ENCODE results near the gene CEP350. TPM values are rescaled to one million over a fixed set of nuclear protein-coding genes. Genes with fewer than 3 reads are reported as not detected.

Gene CEP350
- total RNA-seq, 1 experiment from 2014 or later = 41.6 TPM

GRCh38 chr1:180154325-180155181 lies 199.9 kb downstream of the CEP350 start, which contains the start of gene QSOX1:
Gene QSOX1 (plus strand): TSS chr1:180154869. CDS start chr1:180154908, 39 bp downstream.
- peak; percentile 83 for DNase-seq (ENCODE audit: low read depth)

GRCh38 chr1:180155182-180155682 lies 200.6 kb downstream of the CEP350 start:
- no peak for DNase-seq (ENCODE audit: low read depth)

- no peak for DNase-seq (ENCODE audit: low read depth)
Measured at GRCh38 chr1:180156201-180156600, 201.6 kb downstream of the CEP350 start.

- peak; percentile 39 for DNase-seq (ENCODE audit: low read depth)
Measured at GRCh38 chr1:180156631-180157091, 202.1 kb downstream of the CEP350 start.

GRCh38 chr1:180157108-180157507 lies 202.5 kb downstream of the CEP350 start:
- peak; percentile 45 for DNase-seq (ENCODE audit: low read depth)

- no peak for DNase-seq (ENCODE audit: low read depth)
Measured at GRCh38 chr1:180157576-180158057, 203.0 kb downstream of the CEP350 start.

- DNase-seq (ENCODE audit: low read depth) = no peak
Measured at GRCh38 chr1:180158149-180159147, 203.8 kb downstream of the CEP350 start.

- no peak for DNase-seq (ENCODE audit: low read depth)
Measured at GRCh38 chr1:180160357-180160756, 205.7 kb downstream of the CEP350 start.

GRCh38 chr1:180163041-180163440 lies 208.4 kb downstream of the CEP350 start:
- no peak for DNase-seq (ENCODE audit: low read depth)

Other genes starting within 250 kb of the CEP350 start
- gene FAM163A, start 211.5 kb upstream of the CEP350 start, total RNA-seq (2014; rRNA removed; shearing (Covaris generic)) = not detected in 2 replicates
- 63.9 and 69.6 TPM in 2 replicates for gene TOR1AIP2, start 77.0 kb upstream of the CEP350 start, total RNA-seq (2014; rRNA removed; shearing (Covaris generic))
- gene TOR1AIP1, start 72.5 kb upstream of the CEP350 start, total RNA-seq (2014; rRNA removed; shearing (Covaris generic)) = 52.1 and 59.7 TPM in 2 replicates
- gene QSOX1, start 200.1 kb downstream of the CEP350 start, total RNA-seq (2014; rRNA removed; shearing (Covaris generic)) = 53.3 and 62.4 TPM in 2 replicates

Measured in RPMI7951 (cell line).